ENCODE data around the gene POLR3C. TPM values are rescaled to one million over a fixed set of nuclear protein-coding genes. Genes with fewer than 3 reads are reported as not detected.

Gene POLR3C
- total and polyA plus RNA-seq, 2 experiments from 2014 or later: 15.1 to 23.9 TPM

DNA sequence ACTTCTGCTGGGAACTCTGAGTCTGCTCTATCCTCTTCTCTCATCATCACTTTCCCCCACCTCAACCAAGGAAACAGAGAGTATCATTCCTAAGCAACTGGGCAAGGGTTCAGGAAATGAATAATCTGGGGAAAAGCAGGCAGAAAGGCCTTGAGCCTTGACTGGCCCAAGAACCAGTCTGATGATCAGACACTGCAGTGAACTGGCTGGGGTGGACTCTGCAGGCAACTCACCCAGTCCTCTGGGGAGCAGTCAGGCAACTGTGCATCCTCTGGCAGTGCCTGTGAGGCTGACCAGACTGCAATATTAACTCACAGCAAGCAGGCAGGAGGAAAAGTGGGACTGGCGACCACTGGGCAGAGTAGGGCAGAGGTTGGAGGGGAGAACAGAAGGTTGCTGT lies 60.7 kb downstream of the POLR3C start:
- TF ChIP-seq STAT1 (IDR thresholded peaks at IDR 0.05; ENCODE audit: unreplicated experiment): no peak
- TF ChIP-seq POLR2AphosphoS5 (IDR thresholded peaks at IDR 0.05; ENCODE audit: low read depth): no peak
- TF ChIP-seq, protein P1, sequence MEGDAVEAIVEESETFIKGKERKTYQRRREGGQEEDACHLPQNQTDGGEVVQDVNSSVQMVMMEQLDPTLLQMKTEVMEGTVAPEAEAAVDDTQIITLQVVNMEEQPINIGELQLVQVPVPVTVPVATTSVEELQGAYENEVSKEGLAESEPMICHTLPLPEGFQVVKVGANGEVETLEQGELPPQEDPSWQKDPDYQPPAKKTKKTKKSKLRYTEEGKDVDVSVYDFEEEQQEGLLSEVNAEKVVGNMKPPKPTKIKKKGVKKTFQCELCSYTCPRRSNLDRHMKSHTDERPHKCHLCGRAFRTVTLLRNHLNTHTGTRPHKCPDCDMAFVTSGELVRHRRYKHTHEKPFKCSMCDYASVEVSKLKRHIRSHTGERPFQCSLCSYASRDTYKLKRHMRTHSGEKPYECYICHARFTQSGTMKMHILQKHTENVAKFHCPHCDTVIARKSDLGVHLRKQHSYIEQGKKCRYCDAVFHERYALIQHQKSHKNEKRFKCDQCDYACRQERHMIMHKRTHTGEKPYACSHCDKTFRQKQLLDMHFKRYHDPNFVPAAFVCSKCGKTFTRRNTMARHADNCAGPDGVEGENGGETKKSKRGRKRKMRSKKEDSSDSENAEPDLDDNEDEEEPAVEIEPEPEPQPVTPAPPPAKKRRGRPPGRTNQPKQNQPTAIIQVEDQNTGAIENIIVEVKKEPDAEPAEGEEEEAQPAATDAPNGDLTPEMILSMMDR (conservative IDR thresholded peaks at IDR 0.05; ENCODE audit: low read depth in 2 of 2): no peak
- TF ChIP-seq CREB1 (CRISPR knock-in tag; IDR thresholded peaks at IDR 0.05; ENCODE audit: low read depth): no peak
- TF ChIP-seq ZNF331 (CRISPR knock-in tag; IDR thresholded peaks at IDR 0.05; ENCODE audit: low read depth): no peak
- TF ChIP-seq ZNF114 (CRISPR knock-in tag; IDR thresholded peaks at IDR 0.05): no peak
- no peak for TF ChIP-seq JUNB (IDR thresholded peaks at IDR 0.05; ENCODE audit: unreplicated experiment)
- no peak for TF ChIP-seq NANOG (IDR thresholded peaks at IDR 0.05; ENCODE audit: borderline replicate concordance)
- TF ChIP-seq, protein P2, sequence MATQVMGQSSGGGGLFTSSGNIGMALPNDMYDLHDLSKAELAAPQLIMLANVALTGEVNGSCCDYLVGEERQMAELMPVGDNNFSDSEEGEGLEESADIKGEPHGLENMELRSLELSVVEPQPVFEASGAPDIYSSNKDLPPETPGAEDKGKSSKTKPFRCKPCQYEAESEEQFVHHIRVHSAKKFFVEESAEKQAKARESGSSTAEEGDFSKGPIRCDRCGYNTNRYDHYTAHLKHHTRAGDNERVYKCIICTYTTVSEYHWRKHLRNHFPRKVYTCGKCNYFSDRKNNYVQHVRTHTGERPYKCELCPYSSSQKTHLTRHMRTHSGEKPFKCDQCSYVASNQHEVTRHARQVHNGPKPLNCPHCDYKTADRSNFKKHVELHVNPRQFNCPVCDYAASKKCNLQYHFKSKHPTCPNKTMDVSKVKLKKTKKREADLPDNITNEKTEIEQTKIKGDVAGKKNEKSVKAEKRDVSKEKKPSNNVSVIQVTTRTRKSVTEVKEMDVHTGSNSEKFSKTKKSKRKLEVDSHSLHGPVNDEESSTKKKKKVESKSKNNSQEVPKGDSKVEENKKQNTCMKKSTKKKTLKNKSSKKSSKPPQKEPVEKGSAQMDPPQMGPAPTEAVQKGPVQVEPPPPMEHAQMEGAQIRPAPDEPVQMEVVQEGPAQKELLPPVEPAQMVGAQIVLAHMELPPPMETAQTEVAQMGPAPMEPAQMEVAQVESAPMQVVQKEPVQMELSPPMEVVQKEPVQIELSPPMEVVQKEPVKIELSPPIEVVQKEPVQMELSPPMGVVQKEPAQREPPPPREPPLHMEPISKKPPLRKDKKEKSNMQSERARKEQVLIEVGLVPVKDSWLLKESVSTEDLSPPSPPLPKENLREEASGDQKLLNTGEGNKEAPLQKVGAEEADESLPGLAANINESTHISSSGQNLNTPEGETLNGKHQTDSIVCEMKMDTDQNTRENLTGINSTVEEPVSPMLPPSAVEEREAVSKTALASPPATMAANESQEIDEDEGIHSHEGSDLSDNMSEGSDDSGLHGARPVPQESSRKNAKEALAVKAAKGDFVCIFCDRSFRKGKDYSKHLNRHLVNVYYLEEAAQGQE (IDR thresholded peaks at IDR 0.05; ENCODE audit: unreplicated experiment): no peak
- TF ChIP-seq, protein P3, sequence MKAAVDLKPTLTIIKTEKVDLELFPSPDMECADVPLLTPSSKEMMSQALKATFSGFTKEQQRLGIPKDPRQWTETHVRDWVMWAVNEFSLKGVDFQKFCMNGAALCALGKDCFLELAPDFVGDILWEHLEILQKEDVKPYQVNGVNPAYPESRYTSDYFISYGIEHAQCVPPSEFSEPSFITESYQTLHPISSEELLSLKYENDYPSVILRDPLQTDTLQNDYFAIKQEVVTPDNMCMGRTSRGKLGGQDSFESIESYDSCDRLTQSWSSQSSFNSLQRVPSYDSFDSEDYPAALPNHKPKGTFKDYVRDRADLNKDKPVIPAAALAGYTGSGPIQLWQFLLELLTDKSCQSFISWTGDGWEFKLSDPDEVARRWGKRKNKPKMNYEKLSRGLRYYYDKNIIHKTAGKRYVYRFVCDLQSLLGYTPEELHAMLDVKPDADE (IDR thresholded peaks at IDR 0.05): no peak
- peak overlapping the region; percentile 84; the same call in 1 of the 3 replicates for H3K4me3 Mint-ChIP-seq
- DNase-seq (ENCODE audit: low spot score): no peak
- Histone ChIP-seq H4K20me1 (replicated peaks; ENCODE audit: insufficient read depth) (no peaks in the 10 kb centered on the region), H3K4me3 (no peak overlapping the region), H3K4me1 (ENCODE audit: insufficient read depth) (peaks cover 19% of the 10 kb centered on the region), H3K79me2 (replicated peaks; ENCODE audit: insufficient read depth) (no peaks in the 10 kb centered on the region), H2AFZ (no peak overlapping the region), H3K36me3 (ENCODE audit: insufficient read depth) (no peaks in the 10 kb centered on the region), H3K9me2 (ENCODE audit: insufficient read depth) (no peaks in the 10 kb centered on the region), H3K27ac (ENCODE audit: low read depth) (no peak overlapping the region), H3F3A (replicated peaks; ENCODE audit: low read depth) (no peaks in the 10 kb centered on the region), H3K27me3 (ENCODE audit: insufficient read depth) (peaks cover 29% of the 10 kb centered on the region), H3K4me2 (no peak overlapping the region)
- ATAC-seq: no peak
- H3K4me1 Mint-ChIP-seq: peaks cover 27% of the 10 kb centered on the region
- H3K27ac Mint-ChIP-seq: no peak overlapping the region
- no peaks in the 10 kb centered on the region for H3K9me3 Mint-ChIP-seq
- peaks cover 18% of the 10 kb centered on the region for H3K27me3 Mint-ChIP-seq (ENCODE audit: insufficient read depth, low read depth, poor library complexity)
- no peaks in the 10 kb centered on the region for H3K36me3 Mint-ChIP-seq (ENCODE audit: low read depth)

Data from GM23338 (cell line).